Colonic mucosa (tissue), 4 donors: ENCODE results near the gene ERBB4. TPM values are rescaled to one million over a fixed set of nuclear protein-coding genes. Genes with fewer than 3 reads are reported as not detected.

Experiments used
- DNase-seq: peaks from one replicate; pipeline ENCODE4 v3.0.0-alpha.2; 2020
- H3K27ac ChIP-seq: fragments of 200-600 bp; one replicate; pipeline ENCODE4 v1.8.0; 2021
- H3K27me3 ChIP-seq: fragments of 200-600 bp; one replicate; pipeline ENCODE4 v1.8.0; 2021
- H3K36me3 ChIP-seq: fragments of 200-600 bp; one replicate; pipeline ENCODE4 v1.8.0; 2021
- H3K4me1 ChIP-seq: fragments of 200-600 bp; one replicate; pipeline ENCODE4 v1.8.0; 2021; ENCODE audit warnings: mild to moderate bottlenecking
- H3K4me3 ChIP-seq: fragments of 200-600 bp; one replicate; pipeline ENCODE4 v1.8.0; 2021
- H3K9ac ChIP-seq, 2 donors: one replicate each; pipeline ENCODE4 v1.7.0; 2013; ENCODE audit warnings: control low read depth in 2 of 2, low read depth in 2 of 2, low read length in 2 of 2
- H3K9me3 ChIP-seq: fragments of 200-600 bp; one replicate; pipeline ENCODE4 v1.8.0; 2021
- CTCF ChIP-seq: fragments of 200-600 bp; IDR thresholded peaks from one replicate; pipeline ENCODE4 v1.8.0; 2022; ENCODE audit warnings: antibody characterized with exemption, mild to moderate bottlenecking
- intact Hi-C: fragments of 100-400 bp; cut with DNase I; formaldehyde crosslinking; loops from one replicate; pipeline ENCODE4 v1.14.1; 2022
- total RNA-seq, 2 donors: library from RNA; stranded (reverse); fragmentation: NEBNext Ultra II Directional in 1 of 2; extraction: Animal tissue kit (Norgen Biotek cat#: 25700) in 1 of 2; gene quantifications; one replicate each; pipeline ENCODE4 v1.2.1, GENCODE V29; 2021
- donor health status: healthy.
- donor health status: DM: no; HTN: no; CAD: no.
- donor health status: DM: no; HTN: no; CAD: no.

Gene ERBB4
- total RNA-seq, 2 donors from 2014 or later, result 0.05 to 0.07 TPM

- DNase-seq, result no peak
- no peak for TF ChIP-seq CTCF
Measured at GRCh38 chr2:211854832-211855231, 683.8 kb downstream of the ERBB4 start.

GRCh38 chr2:211846714-211847113 lies 691.9 kb downstream of the ERBB4 start:
- no peak for TF ChIP-seq CTCF
- no peaks in the 10 kb centered on the region for H3K4me1 ChIP-seq
- H3K9ac ChIP-seq, result no peak overlapping the region

More at GRCh38 chr2:211854832-211855231, 683.8 kb downstream of the ERBB4 start:
- intact Hi-C loops, result no loop called here
- Histone ChIP-seq H3K4me3 (no peak overlapping the region), H3K27me3 (no peaks in the 10 kb centered on the region), H3K9ac (no peak overlapping the region), H3K36me3 (no peaks in the 10 kb centered on the region), H3K4me1 (no peaks in the 10 kb centered on the region), H3K27ac (no peak overlapping the region), H3K9me3 (no peaks in the 10 kb centered on the region)

GRCh38 chr2:211846036-211846400 lies 692.6 kb downstream of the ERBB4 start:
- Histone ChIP-seq H3K27ac (no peak overlapping the region), H3K9ac (no peak overlapping the region), H3K27me3 (no peaks in the 10 kb centered on the region), H3K36me3 (no peaks in the 10 kb centered on the region), H3K4me3 (no peak overlapping the region), H3K9me3 (no peaks in the 10 kb centered on the region), H3K4me1 (no peaks in the 10 kb centered on the region)
- no peak for TF ChIP-seq CTCF
- intact Hi-C loops, result no loop called here
- DNase-seq, result no peak

More at GRCh38 chr2:211846714-211847113, 691.9 kb downstream of the ERBB4 start:
- H3K27me3 ChIP-seq, result no peaks in the 10 kb centered on the region
- no peaks in the 10 kb centered on the region for H3K9me3 ChIP-seq
- DNase-seq, result no peak
- H3K36me3 ChIP-seq, result no peaks in the 10 kb centered on the region
- intact Hi-C loops, result no loop called here
- H3K4me3 ChIP-seq, result no peak overlapping the region
- no peak overlapping the region for H3K27ac ChIP-seq

- no peak for TF ChIP-seq CTCF
- H3K9ac ChIP-seq, result no peak overlapping the region
- no peak overlapping the region for H3K4me3 ChIP-seq
- no peaks in the 10 kb centered on the region for H3K9me3 ChIP-seq
- no peaks in the 10 kb centered on the region for H3K36me3 ChIP-seq
- intact Hi-C loops, result no loop called here
- H3K4me1 ChIP-seq, result no peaks in the 10 kb centered on the region
- H3K27ac ChIP-seq, result no peak overlapping the region
- H3K27me3 ChIP-seq, result no peaks in the 10 kb centered on the region
- no peak for DNase-seq
Measured at GRCh38 chr2:211845338-211846035, 693.1 kb downstream of the ERBB4 start.

GRCh38 chr2:211837706-211838105 lies 700.9 kb downstream of the ERBB4 start:
- H3K9ac ChIP-seq, result no peak overlapping the region
- H3K36me3 ChIP-seq, result no peaks in the 10 kb centered on the region
- H3K9me3 ChIP-seq, result no peaks in the 10 kb centered on the region
- no peak overlapping the region for H3K4me3 ChIP-seq
- H3K4me1 ChIP-seq, result no peaks in the 10 kb centered on the region
- no peak for TF ChIP-seq CTCF
- intact Hi-C loops, result no loop called here
- DNase-seq, result no peak
- no peak overlapping the region for H3K27ac ChIP-seq
- no peaks in the 10 kb centered on the region for H3K27me3 ChIP-seq
